CMK (cell line): ENCODE results near the gene NYNRIN.

Source experiments
- DNase-seq: peaks from one replicate; pipeline ENCODE4 v3.0.0-alpha.2; 2010; ENCODE audit warnings: low read depth

NYNRIN gene

GRCh38 chr14:24415421-24416253 lies 16.8 kb downstream of the NYNRIN start:
- DNase-seq, result no peak

GRCh38 chr14:24416254-24416931 lies 17.6 kb downstream of the NYNRIN start:
- no peak for DNase-seq

GRCh38 chr14:24416932-24417619 lies 18.3 kb downstream of the NYNRIN start:
- DNase-seq, result no peak

- no peak for DNase-seq
Measured at GRCh38 chr14:24417832-24418491, 19.2 kb downstream of the NYNRIN start.

GRCh38 chr14:24418492-24418873 lies 19.7 kb downstream of the NYNRIN start:
- no peak for DNase-seq

GRCh38 chr14:24422261-24422660 lies 23.5 kb downstream of the NYNRIN start:
- no peak for DNase-seq

- no peak for DNase-seq
Measured at GRCh38 chr14:24422694-24423601, 24.1 kb downstream of the NYNRIN start.

GRCh38 chr14:24425704-24426103 lies 26.9 kb downstream of the NYNRIN start:
- DNase-seq, result no peak

- DNase-seq, result no peak
Measured at GRCh38 chr14:24426150-24426911, 27.5 kb downstream of the NYNRIN start.

- DNase-seq, result no peak
Measured at GRCh38 chr14:24426912-24427536, 28.2 kb downstream of the NYNRIN start.

GRCh38 chr14:24427537-24428508 lies 29.0 kb downstream of the NYNRIN start:
- DNase-seq, result no peak

GRCh38 chr14:24428628-24429394 lies 30.0 kb downstream of the NYNRIN start:
- no peak for DNase-seq

GRCh38 chr14:24429395-24430142 lies 30.8 kb downstream of the NYNRIN start, which contains the start of the genes CBLN3 and KHNYN:
Gene CBLN3 (minus strand): TSS chr14:24429668. CDS start chr14:24429054, 614 bp downstream.
Gene KHNYN (plus strand): TSS chr14:24429954. CDS start chr14:24430731, 777 bp downstream.
- DNase-seq, result peak; percentile 71

GRCh38 chr14:24430143-24430681 lies 31.4 kb downstream of the NYNRIN start:
- peak; percentile 62 for DNase-seq

GRCh38 chr14:24430682-24431568 lies 32.1 kb downstream of the NYNRIN start:
- DNase-seq, result no peak
